Measurements from ENCODE around the gene RNF121. TPM values are rescaled to one million over a fixed set of nuclear protein-coding genes. Genes with fewer than 3 reads are reported as not detected.
A peak's percentile ranks its signal among the peaks of the same experiment; 100 is the strongest.

Gene RNF121
- total and polyA plus RNA-seq, 2 donors (not counting 1 experiment from before 2014, with no cell fraction given) = 31.7 to 56.0 TPM

- H3K4me1 ChIP-seq (ENCODE audit: control insufficient read depth in 2 of 2, insufficient read depth in 2 of 2, low read length in 2 of 2) = peaks cover 0 to under 1% of the 10 kb centered on the region in 2 donors
- no peak overlapping the region for H3K9ac ChIP-seq (ENCODE audit: low read length)
- ATAC-seq (ENCODE audit: low read depth) (no peak), DNase-seq (no peak)
- no peak overlapping the region for H2AFZ ChIP-seq (ENCODE audit: insufficient read depth, low read depth, low read length, poor library complexity, severe bottlenecking)
- H3K4me2 ChIP-seq (replicated peaks; ENCODE audit: low read depth, low read length, poor library complexity, severe bottlenecking) = no peak overlapping the region
- ChIA-PET POLR2A (no interaction called here), CTCF (no interaction called here)
- H3K27me3 ChIP-seq (replicated peaks in 1 of 4; ENCODE audit: control extremely low read depth in 1 of 4, control insufficient read depth in 3 of 4, insufficient read depth in 4 of 4, low read length in 3 of 4) = no peaks in the 10 kb centered on the region
- H3K9me3 ChIP-seq (ENCODE audit: control extremely low read depth in 1 of 3, control insufficient read depth in 2 of 3, insufficient read depth in 1 of 3, low read length in 2 of 3) = no peaks in the 10 kb centered on the region
- TF ChIP-seq, protein P1, sequence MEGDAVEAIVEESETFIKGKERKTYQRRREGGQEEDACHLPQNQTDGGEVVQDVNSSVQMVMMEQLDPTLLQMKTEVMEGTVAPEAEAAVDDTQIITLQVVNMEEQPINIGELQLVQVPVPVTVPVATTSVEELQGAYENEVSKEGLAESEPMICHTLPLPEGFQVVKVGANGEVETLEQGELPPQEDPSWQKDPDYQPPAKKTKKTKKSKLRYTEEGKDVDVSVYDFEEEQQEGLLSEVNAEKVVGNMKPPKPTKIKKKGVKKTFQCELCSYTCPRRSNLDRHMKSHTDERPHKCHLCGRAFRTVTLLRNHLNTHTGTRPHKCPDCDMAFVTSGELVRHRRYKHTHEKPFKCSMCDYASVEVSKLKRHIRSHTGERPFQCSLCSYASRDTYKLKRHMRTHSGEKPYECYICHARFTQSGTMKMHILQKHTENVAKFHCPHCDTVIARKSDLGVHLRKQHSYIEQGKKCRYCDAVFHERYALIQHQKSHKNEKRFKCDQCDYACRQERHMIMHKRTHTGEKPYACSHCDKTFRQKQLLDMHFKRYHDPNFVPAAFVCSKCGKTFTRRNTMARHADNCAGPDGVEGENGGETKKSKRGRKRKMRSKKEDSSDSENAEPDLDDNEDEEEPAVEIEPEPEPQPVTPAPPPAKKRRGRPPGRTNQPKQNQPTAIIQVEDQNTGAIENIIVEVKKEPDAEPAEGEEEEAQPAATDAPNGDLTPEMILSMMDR (IDR thresholded peaks at IDR 0.05) = no peak
- TF ChIP-seq EZH2 (IDR thresholded peaks at IDR 0.05; ENCODE audit: borderline replicate concordance, insufficient read depth, low read depth, low read length, poor library complexity, severe bottlenecking) = no peak
- no CpG with 5 or more reads among the region's 2 CpGs for WGBS (ENCODE audit: insufficient coverage)
- no peak overlapping the region for H3K27ac Mint-ChIP-seq
- peaks cover 5 to 35% of the 10 kb centered on the region in 2 experiments for H3K36me3 ChIP-seq (replicated peaks in 1 of 2; ENCODE audit: control extremely low read depth in 1 of 2, control insufficient read depth in 1 of 2, extremely low read depth in 1 of 2, insufficient read depth in 2 of 2, low read length in 1 of 2)
- H3K79me2 ChIP-seq (ENCODE audit: control insufficient read depth, insufficient read depth, low read length) = peaks cover 27% of the 10 kb centered on the region
- no peaks in the 10 kb centered on the region for H4K20me1 ChIP-seq (ENCODE audit: control insufficient read depth, insufficient read depth, low read length, poor library complexity, severe bottlenecking)
- H3K27ac ChIP-seq (ENCODE audit: low read length in 2 of 2) = no peak overlapping the region
- H3K4me3 ChIP-seq (ENCODE audit: control extremely low read depth in 1 of 5, extremely low read depth in 1 of 5, insufficient read depth in 1 of 5, low read depth in 2 of 5, low read length in 4 of 5) = no peak overlapping the region
- intact Hi-C loops (cut with micrococcal nuclease) = no loop called here
- H3K9me3 Mint-ChIP-seq (ENCODE audit: insufficient read depth) = no peaks in the 10 kb centered on the region
- no peak overlapping the region for H3K4me3 Mint-ChIP-seq
- no peaks in the 10 kb centered on the region for H3K27me3 Mint-ChIP-seq
- H3K4me1 Mint-ChIP-seq = peaks cover 2% of the 10 kb centered on the region
These were observed 42.8 kb downstream of the RNF121 start for GRCh38 chr11:71971680-71972079.

DNA sequence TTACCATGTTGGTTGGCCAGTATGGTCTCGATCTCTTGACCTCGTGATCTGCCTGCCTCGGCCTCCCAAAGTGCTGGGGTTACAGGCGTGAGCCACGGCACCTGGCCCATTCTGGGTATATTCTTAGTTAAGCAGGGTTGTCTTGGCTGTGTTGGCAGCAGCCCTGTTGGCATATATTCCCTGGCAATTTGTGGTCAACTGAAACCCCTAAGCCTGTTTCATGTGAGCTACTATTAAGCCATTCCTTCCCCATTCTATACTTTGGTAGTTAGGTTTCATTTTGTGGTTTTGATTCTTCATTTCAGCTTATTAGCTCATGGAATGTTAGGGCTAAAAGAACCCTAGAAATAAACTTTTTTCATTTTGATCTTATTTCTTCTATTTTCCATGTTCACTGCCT is 47.7 kb downstream of the RNF121 start:
- Mint-ChIP-seq H3K4me3 (no peak overlapping the region), H3K9me3 (ENCODE audit: insufficient read depth) (no peaks in the 10 kb centered on the region), H3K27ac (peak overlapping the region; percentile 93), H3K27me3 (no peaks in the 10 kb centered on the region), H3K4me1 (peaks cover 25% of the 10 kb centered on the region)
- ChIA-PET POLR2A (no interaction called here), CTCF (interaction anchor here (0.8 to 5.4 kb wide), 17 partner anchors 8 to 708 kb away, joined by 3 to 77 read pairs (median 7); partner anchors contain the start of gene IL18BP)
- H3K4me1 ChIP-seq (ENCODE audit: control insufficient read depth in 2 of 2, insufficient read depth in 2 of 2, low read length in 2 of 2) = peaks cover 17 to 25% of the 10 kb centered on the region in 2 donors
- H3K9me3 ChIP-seq (ENCODE audit: control extremely low read depth in 1 of 3, control insufficient read depth in 2 of 3, insufficient read depth in 1 of 3, low read length in 2 of 3) = no peaks in the 10 kb centered on the region
- no peaks in the 10 kb centered on the region for H3K27me3 ChIP-seq (replicated peaks in 1 of 4; ENCODE audit: control extremely low read depth in 1 of 4, control insufficient read depth in 3 of 4, insufficient read depth in 4 of 4, low read length in 3 of 4)
- peaks cover 16% of the 10 kb centered on the region for H3K79me2 ChIP-seq (ENCODE audit: control insufficient read depth, insufficient read depth, low read length)
- DNase-seq (no peak), ATAC-seq (ENCODE audit: low read depth) (no peak)
- no peak overlapping the region for H3K4me2 ChIP-seq (replicated peaks; ENCODE audit: low read depth, low read length, poor library complexity, severe bottlenecking)
- WGBS (ENCODE audit: insufficient coverage) = 93% methylated on average over 5 of the region's 5 CpGs
- H3K4me3 ChIP-seq (ENCODE audit: control extremely low read depth in 1 of 5, extremely low read depth in 1 of 5, insufficient read depth in 1 of 5, low read depth in 2 of 5, low read length in 4 of 5) = no peak overlapping the region
- intact Hi-C loops (cut with micrococcal nuclease) = loop anchor here (2.0 to 5.0 kb wide), 2 partner anchors 49 to 168 kb away; partner anchors contain the start of genes RNF121 and XNDC1N
- no peak overlapping the region for H3K9ac ChIP-seq (ENCODE audit: low read length)
- no peaks in the 10 kb centered on the region for H4K20me1 ChIP-seq (ENCODE audit: control insufficient read depth, insufficient read depth, low read length, poor library complexity, severe bottlenecking)
- no peak overlapping the region for H2AFZ ChIP-seq (ENCODE audit: insufficient read depth, low read depth, low read length, poor library complexity, severe bottlenecking)
- H3K36me3 ChIP-seq (replicated peaks in 1 of 2; ENCODE audit: control extremely low read depth in 1 of 2, control insufficient read depth in 1 of 2, extremely low read depth in 1 of 2, insufficient read depth in 2 of 2, low read length in 1 of 2) = peaks cover 3 to 21% of the 10 kb centered on the region in 2 experiments
- peak overlapping the region; percentile 11 to 64 for H3K27ac ChIP-seq (ENCODE audit: low read length in 2 of 2)
- TF ChIP-seq EZH2 (IDR thresholded peaks at IDR 0.05; ENCODE audit: borderline replicate concordance, insufficient read depth, low read depth, low read length, poor library complexity, severe bottlenecking) = no peak
- TF ChIP-seq, protein P1 (IDR thresholded peaks at IDR 0.05) = no peak
